DND-41 (cell line): Measurements from ENCODE around the gene MYRIP.

Source experiments
- ATAC-seq: fragments of 200-7000 bp; cut with Tn5 transposase; 3 replicates; pipeline ENCODE4 v1.9.1; 2021; ENCODE audit warnings: low read depth; ENCODE audit not compliant: insufficient read depth
- DNase-seq: peaks from one replicate; pipeline ENCODE4 v3.0.0-alpha.2; 2020
- H2AFZ ChIP-seq: 2 replicates; pipeline ENCODE4 v1.6.0; 2012; ENCODE audit warnings: low read depth, low read length
- H3K27ac ChIP-seq: 2 replicates; pipeline ENCODE4 v1.5.1; 2012; ENCODE audit warnings: low read length, inconsistent platforms
- H3K27me3 ChIP-seq: fragments of 200-600 bp; sonication (generic); 2 replicates; pipeline ENCODE4 v1.6.0; 2012; ENCODE audit warnings: low read length, mild to moderate bottlenecking, inconsistent platforms; ENCODE audit not compliant: insufficient read depth, poor library complexity
- H3K36me3 ChIP-seq: 2 replicates; pipeline ENCODE4 v1.5.1; 2012; ENCODE audit warnings: low read length, inconsistent platforms; ENCODE audit not compliant: insufficient read depth
- H3K4me1 ChIP-seq: 2 replicates; pipeline ENCODE4 v1.5.1; 2012; ENCODE audit warnings: mild to moderate bottlenecking, low read length; ENCODE audit not compliant: insufficient read depth
- H3K4me2 ChIP-seq: 2 replicates; pipeline ENCODE4 v1.6.0; 2012; ENCODE audit warnings: mild to moderate bottlenecking, moderate library complexity, low read length, inconsistent platforms; ENCODE audit not compliant: insufficient read depth
- H3K4me3 ChIP-seq, 2 experiments: fragments of 200-600 bp in 1 of 2; shearing (Covaris generic) in 1 of 2; 2 replicates each; pipeline ENCODE4 v1.5.1; 2012 to 2016; ENCODE audit warnings: inconsistent platforms in 2 of 2, low read length in 2 of 2, mild to moderate bottlenecking in 2 of 2, low read depth in 1 of 2, moderate library complexity in 1 of 2
- H3K79me2 ChIP-seq: 2 replicates; pipeline ENCODE4 v1.6.0; 2012; ENCODE audit warnings: low read length, inconsistent platforms; ENCODE audit not compliant: insufficient read depth
- H3K9ac ChIP-seq: 2 replicates; pipeline ENCODE4 v1.6.0; 2012; ENCODE audit warnings: low read depth, mild to moderate bottlenecking, inconsistent platforms, low read length, moderate library complexity
- H3K9me3 ChIP-seq: 2 replicates; pipeline ENCODE4 v1.5.1; 2012; ENCODE audit warnings: low read length, moderate library complexity, mild to moderate bottlenecking, inconsistent platforms; ENCODE audit not compliant: insufficient read depth, severe bottlenecking
- H4K20me1 ChIP-seq: 2 replicates; pipeline ENCODE4 v1.6.0; 2012; ENCODE audit warnings: low read length; ENCODE audit not compliant: insufficient read depth
- CTCF ChIP-seq: IDR thresholded peaks from 2 replicates; pipeline ENCODE4 v1.5.1; 2012; ENCODE audit warnings: borderline replicate concordance, low read length, moderate library complexity, mild to moderate bottlenecking; ENCODE audit not compliant: poor library complexity, severe bottlenecking; ENCODE audit errors: extremely low read depth
- EZH2 ChIP-seq: IDR thresholded peaks from 3 replicates; pipeline ENCODE4 v1.6.1; 2012; ENCODE audit warnings: borderline replicate concordance, low read depth, mild to moderate bottlenecking, moderate library complexity, low read length, inconsistent platforms; ENCODE audit not compliant: severe bottlenecking

MYRIP gene

GRCh38 chr3:40229963-40230362 is 420.6 kb downstream of the MYRIP start:
- TF ChIP-seq EZH2 (no peak), CTCF (no peak)
- no peak overlapping the region for H3K4me3 ChIP-seq
- H3K36me3 ChIP-seq, result no peaks in the 10 kb centered on the region
- no peaks in the 10 kb centered on the region for H4K20me1 ChIP-seq
- no peak overlapping the region for H3K9ac ChIP-seq
- no peaks in the 10 kb centered on the region for H3K4me1 ChIP-seq
- H3K4me2 ChIP-seq, result no peak overlapping the region
- DNase-seq, result no peak
- H3K79me2 ChIP-seq, result no peaks in the 10 kb centered on the region
- H3K27ac ChIP-seq, result no peak overlapping the region
- no peaks in the 10 kb centered on the region for H3K9me3 ChIP-seq
- H2AFZ ChIP-seq, result no peak overlapping the region
- no peaks in the 10 kb centered on the region for H3K27me3 ChIP-seq
- ATAC-seq, result no peak

GRCh38 chr3:40230382-40230781 is 421.0 kb downstream of the MYRIP start:
- no peak overlapping the region for H2AFZ ChIP-seq
- H3K9ac ChIP-seq, result no peak overlapping the region
- ATAC-seq, result no peak
- no peak overlapping the region for H3K4me2 ChIP-seq
- TF ChIP-seq CTCF (no peak), EZH2 (no peak)
- H3K27ac ChIP-seq, result no peak overlapping the region
- H3K9me3 ChIP-seq, result no peaks in the 10 kb centered on the region
- H3K4me1 ChIP-seq, result no peaks in the 10 kb centered on the region
- H3K27me3 ChIP-seq, result no peaks in the 10 kb centered on the region
- H3K4me3 ChIP-seq, result no peak overlapping the region
- no peak for DNase-seq
- H4K20me1 ChIP-seq, result no peaks in the 10 kb centered on the region
- H3K36me3 ChIP-seq, result no peaks in the 10 kb centered on the region
- H3K79me2 ChIP-seq, result no peaks in the 10 kb centered on the region

GRCh38 chr3:40232626-40233025 is 423.2 kb downstream of the MYRIP start:
- Histone ChIP-seq H3K4me2 (no peak overlapping the region), H3K4me3 (no peak overlapping the region), H3K27ac (no peak overlapping the region), H3K79me2 (no peaks in the 10 kb centered on the region), H3K9ac (no peak overlapping the region), H2AFZ (no peak overlapping the region), H4K20me1 (no peaks in the 10 kb centered on the region), H3K36me3 (no peaks in the 10 kb centered on the region), H3K27me3 (no peaks in the 10 kb centered on the region), H3K9me3 (no peaks in the 10 kb centered on the region), H3K4me1 (no peaks in the 10 kb centered on the region)
- ATAC-seq (no peak), DNase-seq (no peak)
- TF ChIP-seq EZH2, result no peak
- TF ChIP-seq CTCF, result no peak

- no peak overlapping the region for H2AFZ ChIP-seq
- ATAC-seq, result no peak
- H3K36me3 ChIP-seq, result no peaks in the 10 kb centered on the region
These were observed 427.8 kb downstream of the MYRIP start for GRCh38 chr3:40237159-40237558.

More at GRCh38 chr3:40237159-40237558, 427.8 kb downstream of the MYRIP start:
- Histone ChIP-seq H3K4me1 (no peaks in the 10 kb centered on the region), H3K27me3 (no peaks in the 10 kb centered on the region), H3K4me2 (no peak overlapping the region), H3K4me3 (no peak overlapping the region), H3K27ac (no peak overlapping the region), H3K9me3 (no peaks in the 10 kb centered on the region), H3K79me2 (no peaks in the 10 kb centered on the region), H3K9ac (no peak overlapping the region), H4K20me1 (no peaks in the 10 kb centered on the region)
- TF ChIP-seq EZH2, result no peak
- TF ChIP-seq CTCF, result no peak
- no peak for DNase-seq
